HG02970 (cell line): Measurements from ENCODE around the gene TUBG1.
"Not testable (repeated sequence)": the region's sequence is repeated elsewhere in the genome, so short reads cannot be mapped to it uniquely, and the experiment has no call there.

ENCODE experiments used
- ATAC-seq: cut with Tn5 transposase; IDR thresholded peaks from one replicate; pipeline ENCODE4 v1.9.1; 2021; ENCODE audit warnings: mild to moderate bottlenecking, moderate library complexity, moderate number of reproducible peaks; ENCODE audit not compliant: unreplicated experiment, low FRiP score

TUBG1 gene

GRCh38 chr17:42578282-42578869 lies 31.1 kb upstream of the TUBG1 start:
- peak; percentile 46 for ATAC-seq

GRCh38 chr17:42579794-42580551 lies 29.5 kb upstream of the TUBG1 start:
- ATAC-seq: no peak

- ATAC-seq: no peak
These were observed 27.7 kb upstream of the TUBG1 start for GRCh38 chr17:42581744-42582270.

GRCh38 chr17:42584880-42585279 lies 24.6 kb upstream of the TUBG1 start:
- no peak for ATAC-seq

- no peak for ATAC-seq
These were observed 24.1 kb upstream of the TUBG1 start for GRCh38 chr17:42585353-42585752.

GRCh38 chr17:42586514-42587230 lies 22.8 kb upstream of the TUBG1 start:
- no peak for ATAC-seq

- ATAC-seq: no peak
These were observed 18.6 kb upstream of the TUBG1 start for GRCh38 chr17:42590886-42591285.

- no peak for ATAC-seq
These were observed 18.1 kb upstream of the TUBG1 start for GRCh38 chr17:42591411-42591810.

GRCh38 chr17:42596386-42596785 lies 13.1 kb upstream of the TUBG1 start:
- ATAC-seq: no peak

GRCh38 chr17:42598905-42599304 lies 10.6 kb upstream of the TUBG1 start:
- no peak for ATAC-seq

GRCh38 chr17:42603318-42603717 lies 6.2 kb upstream of the TUBG1 start:
- no peak for ATAC-seq

- no peak for ATAC-seq
These were observed 1.7 kb upstream of the TUBG1 start for GRCh38 chr17:42607769-42608168.

- peak; percentile 29 for ATAC-seq
These were observed 940 bp upstream of the TUBG1 start for GRCh38 chr17:42608305-42609181.

- not testable (repeated sequence) for ATAC-seq
These were observed 625 bp downstream of the TUBG1 start for GRCh38 chr17:42609814-42610801.

GRCh38 chr17:42612013-42612412 lies 2.5 kb downstream of the TUBG1 start:
- ATAC-seq: no peak

- no peak for ATAC-seq
These were observed 4.3 kb downstream of the TUBG1 start for GRCh38 chr17:42613699-42614295.

GRCh38 chr17:42617956-42618431 lies 8.5 kb downstream of the TUBG1 start:
- ATAC-seq: no peak

GRCh38 chr17:42618442-42619150 lies 9.1 kb downstream of the TUBG1 start:
- ATAC-seq: peak; percentile 65
